ENCODE results near the gene SCAMP1.

GRCh38 chr5:78339617-78340436, 20.6 kb upstream of the SCAMP1 start:
- TF ChIP-seq EZH2 (IDR thresholded peaks at IDR 0.05; ENCODE audit: borderline replicate concordance, insufficient read depth, low read length, poor library complexity, severe bottlenecking): no peak
- TF ChIP-seq POLR2AphosphoS5 (IDR thresholded peaks at IDR 0.05): no peak
- no peak for TF ChIP-seq RAD21 (conservative IDR thresholded peaks at IDR 0.05)
- TF ChIP-seq CTCF (IDR thresholded peaks at IDR 0.05; ENCODE audit: poor library complexity, severe bottlenecking): no peak
- TF ChIP-seq TAF1 (IDR thresholded peaks at IDR 0.05; ENCODE audit: low read depth): no peak

Data from neural cell (in vitro differentiated cells).